AML-193 (cell line): ENCODE measurements around the gene TMEM208.

Experiments
- DNase-seq, 2 experiments: peaks; one replicate each; lab custom pipeline; 2025; lab: John Stamatoyannopoulos, UW

Gene TMEM208

DNA sequence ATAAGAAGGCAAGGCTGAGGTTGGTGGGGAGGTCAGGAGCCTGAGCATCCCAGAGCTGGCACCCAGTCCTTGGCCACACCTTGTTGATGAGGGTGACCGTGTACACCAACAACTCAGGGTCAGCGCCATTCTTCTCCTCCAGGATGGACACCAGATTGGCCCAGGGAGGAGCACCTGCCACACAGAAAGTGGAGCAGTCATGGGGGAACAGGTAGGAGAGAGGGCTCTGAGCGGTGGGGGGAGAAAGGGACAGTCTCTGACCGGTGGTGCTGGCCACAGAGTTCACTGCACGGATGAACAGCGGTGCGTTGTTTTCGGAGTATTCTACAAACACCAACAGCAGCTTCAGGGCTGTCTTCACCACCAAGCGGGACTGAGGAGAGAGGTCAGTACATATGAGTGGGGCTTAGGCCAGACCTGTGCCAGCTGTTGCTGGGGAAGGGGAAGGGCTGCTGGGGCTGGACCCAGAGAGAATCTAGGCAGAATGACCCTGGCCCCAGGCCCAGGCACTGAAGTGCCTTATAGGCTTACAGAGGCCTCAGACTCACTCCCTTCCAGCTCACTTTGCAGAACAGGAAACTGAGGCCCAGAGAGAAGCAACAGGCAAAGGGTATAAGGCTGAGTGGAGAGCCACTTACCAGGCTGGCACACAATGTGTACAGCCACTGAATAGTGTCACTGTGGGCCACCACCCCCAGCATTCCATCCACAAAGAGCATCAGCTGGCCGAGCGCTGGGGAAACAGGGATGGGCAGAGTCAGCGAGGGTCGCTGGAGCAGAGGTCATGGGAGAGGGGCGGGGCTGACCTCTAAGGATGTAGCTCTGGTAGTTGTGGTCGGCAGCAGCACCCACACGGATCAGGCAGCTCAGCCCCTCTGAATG lies 10.7 kb downstream of the TMEM208 start:
- no peak for DNase-seq

DNA sequence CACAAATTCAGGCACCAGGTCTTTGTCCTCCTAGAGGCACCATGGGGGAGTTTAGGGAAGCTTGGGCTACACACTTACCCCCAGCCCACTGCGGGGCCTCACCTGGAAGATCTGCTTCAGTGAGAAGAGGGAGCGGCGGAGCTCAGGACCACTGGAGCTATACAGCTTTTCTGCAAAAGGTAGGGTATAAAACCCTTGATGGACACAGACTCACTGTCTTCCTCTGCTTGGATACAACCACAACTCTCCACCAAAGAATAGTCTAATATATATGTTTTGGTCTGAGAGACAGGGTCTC lies 11.3 kb downstream of the TMEM208 start:
- no peak for DNase-seq

DNA sequence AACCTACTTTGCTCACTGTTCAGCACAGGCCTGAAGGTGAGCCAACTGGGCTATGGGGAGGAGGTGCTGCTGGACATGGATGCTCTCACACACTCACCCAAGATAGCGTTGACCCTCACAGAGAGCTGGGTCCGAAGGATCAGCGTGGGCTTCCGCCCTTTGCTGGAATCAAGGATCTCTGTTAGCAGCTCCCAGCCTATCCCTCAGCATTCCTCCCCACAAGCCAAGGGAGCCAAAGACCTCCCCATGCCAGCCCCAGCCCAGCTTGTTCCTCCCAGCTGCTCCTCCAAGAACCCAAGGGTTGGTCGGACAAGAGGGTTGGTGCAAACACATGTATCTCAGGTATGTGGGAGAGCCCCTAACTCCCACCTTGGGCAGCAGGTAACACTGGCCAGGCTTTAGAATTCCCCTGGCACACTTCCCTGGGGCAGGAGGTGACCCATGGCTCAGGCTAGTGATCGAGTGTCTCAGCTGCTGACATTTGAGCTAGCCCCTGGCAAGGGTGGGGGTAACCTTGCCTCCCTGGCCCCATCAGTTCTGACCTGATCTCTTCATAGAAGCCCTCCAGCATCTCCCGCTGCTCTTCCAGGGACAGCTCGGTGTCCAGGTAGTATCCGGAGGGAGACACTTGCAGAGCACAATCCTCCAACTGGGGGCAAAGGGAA lies 12.0 kb downstream of the TMEM208 start:
- no peak for DNase-seq

DNA sequence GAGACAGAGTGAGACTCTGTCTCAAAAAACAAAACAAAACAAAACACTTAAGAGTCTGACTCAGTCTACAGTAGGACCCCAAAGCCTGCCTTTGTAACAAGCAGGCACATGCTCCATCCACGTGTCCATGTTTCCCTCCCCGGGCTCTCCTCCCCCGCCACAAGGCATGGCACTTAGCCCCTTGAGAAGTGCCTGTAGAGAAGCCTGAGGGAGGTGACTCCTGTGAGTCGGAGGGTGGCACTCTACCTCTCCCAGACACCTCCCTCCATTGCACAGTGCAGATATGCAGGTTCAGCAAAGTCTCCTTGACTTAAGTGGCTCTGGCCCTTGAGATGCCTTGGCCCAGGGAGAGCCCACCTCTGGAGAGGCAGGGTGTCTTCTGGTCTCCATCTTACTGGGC lies 13.6 kb downstream of the TMEM208 start:
- no peak for DNase-seq

DNA sequence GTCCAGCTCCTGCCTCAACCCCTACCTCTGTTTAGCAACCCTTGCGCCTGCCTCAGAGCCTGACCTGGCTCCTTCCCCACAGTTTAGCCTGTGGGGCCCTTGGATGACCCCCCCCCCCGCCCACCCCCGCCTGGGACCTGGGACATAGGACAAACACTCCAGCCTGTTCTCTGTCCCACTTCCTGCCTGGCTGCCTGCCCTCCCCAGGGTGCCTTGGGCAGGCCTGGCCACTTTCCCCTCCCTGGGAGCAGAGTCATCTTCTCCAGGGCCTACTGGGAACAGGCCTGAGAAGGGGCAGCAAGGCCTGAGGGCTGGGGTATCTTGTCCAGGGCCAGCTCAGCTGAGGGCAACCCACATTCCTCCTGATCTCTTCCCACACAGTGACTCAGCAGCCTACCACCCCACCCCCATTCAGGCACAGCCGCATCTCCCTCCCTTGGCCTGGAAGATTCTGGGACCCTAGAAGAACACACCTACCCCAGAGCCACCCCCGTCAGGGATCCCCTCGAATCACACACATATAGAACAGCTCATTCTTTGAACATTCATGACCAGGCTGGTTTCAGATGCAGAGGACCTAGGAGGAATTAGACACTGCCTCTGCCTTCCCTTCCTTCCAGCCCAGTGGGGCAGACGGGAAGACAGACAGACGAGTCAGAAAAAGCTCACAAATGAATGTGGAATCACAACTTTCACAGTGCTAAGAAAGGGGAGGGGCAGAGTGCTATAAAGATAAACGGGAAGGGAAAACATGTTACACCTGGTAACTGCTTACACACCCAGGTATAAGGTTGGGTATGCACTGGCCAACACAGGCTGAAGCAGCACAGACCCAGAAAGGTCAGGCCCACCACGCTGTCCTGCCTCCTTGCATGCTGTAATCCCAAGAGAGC lies 14.3 kb downstream of the TMEM208 start:
- no peak for DNase-seq

DNA sequence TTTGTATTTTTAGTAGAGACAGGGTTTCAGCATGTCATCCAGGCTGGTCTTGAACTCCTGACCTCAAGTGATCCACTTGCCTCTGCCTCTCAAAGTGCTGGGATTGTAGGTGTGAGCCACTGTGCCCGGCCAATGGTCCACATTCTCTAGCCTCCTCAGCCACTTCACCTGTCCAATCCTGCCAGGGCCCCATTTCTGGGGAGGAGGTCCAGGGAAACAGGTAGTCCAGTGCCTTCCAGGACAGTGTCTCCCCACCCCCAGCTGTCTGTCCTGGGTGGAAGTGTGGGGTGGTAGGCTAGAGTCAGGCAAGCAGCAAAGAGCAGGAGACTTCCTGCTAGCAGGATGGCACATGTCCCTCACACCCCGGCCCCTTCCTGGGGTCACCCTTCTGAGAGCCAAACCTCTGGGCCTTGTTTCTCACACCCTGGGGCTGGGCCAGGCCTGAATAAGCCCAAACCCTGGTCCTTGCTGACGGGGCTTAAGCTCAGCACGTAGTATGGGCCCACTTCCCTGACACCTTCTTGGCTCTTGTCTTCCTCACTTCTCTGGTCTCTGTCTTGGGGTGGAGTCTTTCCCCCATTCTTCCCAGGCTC lies 15.3 kb downstream of the TMEM208 start:
- DNase-seq = no peak

DNA sequence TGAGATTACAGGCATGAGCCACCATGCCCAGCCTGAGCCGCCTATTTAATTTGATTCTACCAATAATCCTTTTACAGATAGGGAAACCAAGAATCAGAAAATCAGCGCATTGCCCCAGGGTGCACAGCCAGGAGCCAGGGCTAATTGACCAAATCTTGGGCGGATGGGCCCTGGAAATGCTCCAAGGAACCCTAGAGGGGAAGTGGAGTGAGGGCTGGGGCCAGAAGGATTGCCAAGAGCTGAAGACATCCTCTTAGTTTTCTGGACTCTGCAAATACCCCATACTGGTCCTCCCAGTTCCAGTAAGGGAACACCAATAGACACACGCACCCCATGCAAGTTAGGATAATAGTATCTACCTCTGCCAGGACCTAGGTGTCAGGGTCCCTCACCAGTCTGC lies 16.6 kb downstream of the TMEM208 start:
- peak in 1 of 2 experiments; percentile 15 for DNase-seq

DNA sequence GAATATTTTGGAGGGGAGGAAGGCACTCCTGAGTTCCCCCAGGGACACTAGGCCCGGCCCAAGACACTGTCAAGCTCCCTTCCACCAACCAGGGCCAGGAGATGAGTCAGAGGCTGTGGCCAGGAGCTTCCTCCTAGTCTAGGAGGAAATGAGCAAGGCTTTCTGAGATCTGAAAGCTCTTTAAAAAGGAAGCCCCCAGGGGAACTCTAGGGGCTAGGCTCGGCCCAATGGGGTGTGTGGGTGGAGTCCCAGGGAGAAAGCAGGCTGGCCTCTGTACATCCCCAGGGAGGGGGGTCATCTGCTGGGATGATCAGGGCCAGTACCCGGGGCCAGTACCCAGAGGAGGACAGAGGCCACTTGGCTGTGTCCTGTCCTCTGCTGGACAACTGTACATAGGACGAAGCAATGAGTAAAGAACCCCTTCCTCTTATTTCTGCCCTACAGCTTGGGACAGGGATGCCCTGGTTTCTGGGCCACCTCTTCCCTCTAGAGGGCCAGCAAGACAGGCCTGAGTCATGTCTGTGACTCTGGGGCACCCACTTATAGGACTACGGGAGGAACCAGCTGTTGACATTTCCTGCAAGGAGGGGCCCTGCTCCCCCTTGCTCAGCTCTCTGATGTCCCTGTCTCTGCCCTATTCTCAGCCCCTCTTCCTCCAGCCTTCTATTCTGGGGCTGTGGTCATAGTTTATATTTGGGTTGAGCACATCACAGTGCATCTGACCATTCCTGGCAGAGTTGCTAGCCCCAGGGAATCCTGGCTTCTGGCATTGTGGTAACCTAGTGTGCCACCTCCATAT lies 17.7 kb downstream of the TMEM208 start:
- peak; percentile 91 to 95 for DNase-seq

DNA sequence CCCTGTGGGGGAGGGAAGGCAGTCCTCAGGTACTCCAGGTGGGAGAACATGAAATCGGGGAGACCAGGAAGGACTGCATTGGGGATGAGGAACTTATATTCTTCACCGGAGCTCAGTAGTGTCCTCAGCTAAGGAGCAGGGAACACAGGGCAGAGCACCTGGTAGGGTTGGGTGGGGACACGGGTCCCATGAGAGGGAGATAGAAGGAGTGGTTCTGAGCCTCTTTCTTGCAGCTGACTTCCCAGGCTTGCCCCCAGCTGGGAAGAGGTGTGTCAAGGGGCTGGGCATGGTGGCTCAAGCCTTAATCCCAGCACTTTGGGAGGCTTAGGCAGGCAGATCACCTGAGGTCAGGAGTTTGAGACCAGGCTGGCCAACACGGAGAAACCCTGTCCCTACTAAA lies 18.3 kb downstream of the TMEM208 start:
- DNase-seq = no peak

DNA sequence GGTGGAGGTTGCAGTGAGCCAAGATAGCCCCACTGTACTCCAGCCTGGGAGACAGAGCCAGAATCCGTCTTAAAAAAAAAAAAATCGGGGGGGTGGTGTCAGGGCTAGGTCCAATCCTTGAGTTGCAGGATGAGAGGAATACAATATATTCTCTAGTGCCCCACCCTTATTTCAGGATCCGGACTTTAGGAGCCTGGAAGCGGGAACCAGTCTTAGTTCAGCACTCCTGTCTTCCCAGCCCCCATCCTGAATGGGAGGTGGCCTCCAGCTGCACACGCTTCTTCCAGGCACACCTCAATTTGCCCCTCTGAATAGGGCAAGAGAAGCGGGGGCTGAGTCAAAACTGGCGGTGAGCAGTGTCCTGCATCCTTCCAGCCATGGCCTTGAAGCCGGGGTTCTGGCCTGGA lies 18.7 kb downstream of the TMEM208 start:
- no peak for DNase-seq

DNA sequence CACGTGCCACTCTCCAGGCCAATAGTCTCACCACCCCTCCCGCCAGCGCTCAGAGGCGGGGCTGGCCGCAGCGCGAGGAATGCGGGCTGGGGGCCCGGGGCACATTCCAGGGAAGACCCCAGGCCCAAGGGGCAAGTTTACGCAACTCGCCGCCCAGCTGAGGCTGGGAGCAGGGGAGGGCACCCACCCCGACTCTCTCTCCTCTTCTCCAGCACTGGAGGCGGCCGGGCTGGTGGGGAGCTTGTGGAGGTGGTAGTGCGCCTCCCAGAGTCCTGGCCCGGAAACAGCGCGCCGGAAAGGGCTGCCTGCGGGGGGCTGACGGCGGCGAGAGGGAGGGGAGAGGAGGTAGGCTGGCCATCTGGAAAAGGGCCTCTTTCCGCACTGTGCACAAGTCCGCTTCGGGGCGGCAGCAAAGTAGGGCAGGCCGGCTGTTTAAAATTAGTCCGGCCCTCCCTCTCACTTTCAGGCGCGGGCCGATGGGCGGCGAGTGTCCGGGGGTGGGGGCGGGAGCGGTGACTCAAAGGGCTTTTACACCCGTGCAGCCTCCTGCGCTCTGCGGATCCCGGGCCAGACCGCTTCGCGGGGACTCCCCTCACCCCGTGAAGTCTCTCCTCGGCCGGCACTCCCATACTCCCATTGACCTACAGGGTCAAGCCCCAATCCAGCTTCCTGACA lies 19.3 kb downstream of the TMEM208 start:
- DNase-seq = peak; percentile 54 to 58

DNA sequence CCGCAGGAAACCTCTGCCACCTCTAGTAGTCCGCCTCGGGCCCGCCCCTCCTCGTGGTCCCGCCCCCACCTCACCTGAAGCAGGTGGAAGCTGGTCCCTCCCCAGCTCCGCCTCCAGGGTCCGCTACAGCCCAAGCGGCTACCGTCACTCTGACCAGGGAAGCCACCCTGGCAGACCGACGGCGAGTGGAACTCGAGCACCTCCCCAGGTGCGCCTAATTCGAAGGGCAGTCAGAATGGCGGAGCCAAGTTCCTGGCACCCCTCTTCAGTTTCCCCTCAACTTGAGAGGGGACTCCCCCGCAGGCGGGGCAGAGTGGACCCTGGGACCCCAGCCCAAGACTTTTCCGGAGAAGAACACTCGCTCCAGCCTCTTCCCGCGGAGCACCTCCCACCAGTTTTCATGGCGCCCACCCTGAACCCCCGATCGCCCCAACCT lies 19.8 kb downstream of the TMEM208 start:
- DNase-seq = no peak

DNA sequence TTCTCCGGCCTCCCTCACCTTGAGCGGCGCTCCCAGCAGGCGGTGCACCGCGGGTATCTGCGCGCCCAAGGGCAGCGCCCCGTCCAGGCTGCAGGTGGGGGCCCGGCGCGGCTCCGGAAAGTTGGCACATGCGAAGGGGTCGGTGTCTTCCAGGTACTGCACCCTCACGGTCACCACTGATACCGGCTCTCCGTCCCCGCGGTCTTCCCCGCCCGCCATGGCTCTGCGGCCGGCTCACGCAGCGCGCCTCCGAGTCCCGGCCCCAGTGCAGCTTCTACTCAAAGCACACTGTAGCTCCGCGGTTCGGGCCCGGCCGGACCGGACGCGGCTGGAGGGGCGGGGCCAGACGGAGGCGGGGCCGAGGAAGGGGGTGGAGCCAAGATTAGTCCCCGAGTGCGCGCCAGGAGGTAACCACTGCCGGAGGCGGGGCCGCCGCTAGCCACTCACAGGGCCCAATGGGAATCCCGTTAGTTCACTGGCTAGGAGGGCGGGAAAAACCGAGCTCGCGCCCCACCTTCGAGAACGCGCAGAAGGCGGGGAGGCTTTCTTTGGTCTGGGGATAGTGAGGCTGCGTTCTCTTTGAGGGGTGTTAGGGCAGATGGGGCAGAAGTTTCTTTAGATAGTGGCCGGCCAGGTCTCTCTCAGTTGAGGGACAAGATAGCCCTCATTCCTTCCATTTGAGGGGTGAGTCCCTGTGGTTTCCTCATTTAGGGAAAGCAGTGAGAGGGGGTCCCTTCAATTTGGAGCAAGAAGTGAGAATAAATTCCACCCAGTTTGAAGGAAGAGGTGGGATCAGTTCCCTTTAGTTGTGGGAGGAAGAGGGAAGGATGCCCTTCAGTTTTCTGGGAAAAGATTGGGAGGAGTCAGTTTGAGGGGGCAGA lies 20.5 kb downstream of the TMEM208 start, which contains the start of gene FHOD1:
FHOD1 (minus strand) TSS at position 290 of the 881 bp plus-strand sequence; CDS start at position 219, 71 bp downstream.
- peak; percentile 90 to 92 for DNase-seq

DNA sequence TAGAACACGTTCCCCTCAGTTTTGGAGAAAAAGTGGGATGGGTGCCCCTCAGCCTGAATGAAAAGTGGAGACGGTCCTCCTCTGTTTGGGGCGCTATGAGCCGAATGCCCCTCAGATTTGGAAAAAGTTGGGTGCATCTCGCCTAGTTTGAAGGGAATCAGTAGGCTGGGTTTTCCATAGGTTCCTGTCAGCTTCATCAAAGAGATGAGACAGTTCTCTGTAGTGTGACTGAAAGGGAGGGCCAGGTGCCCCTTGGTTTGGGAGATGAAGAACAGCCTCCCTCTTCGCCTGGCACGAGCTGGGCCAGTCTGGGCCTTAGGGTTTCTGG lies 21.1 kb downstream of the TMEM208 start:
- no peak for DNase-seq

DNA sequence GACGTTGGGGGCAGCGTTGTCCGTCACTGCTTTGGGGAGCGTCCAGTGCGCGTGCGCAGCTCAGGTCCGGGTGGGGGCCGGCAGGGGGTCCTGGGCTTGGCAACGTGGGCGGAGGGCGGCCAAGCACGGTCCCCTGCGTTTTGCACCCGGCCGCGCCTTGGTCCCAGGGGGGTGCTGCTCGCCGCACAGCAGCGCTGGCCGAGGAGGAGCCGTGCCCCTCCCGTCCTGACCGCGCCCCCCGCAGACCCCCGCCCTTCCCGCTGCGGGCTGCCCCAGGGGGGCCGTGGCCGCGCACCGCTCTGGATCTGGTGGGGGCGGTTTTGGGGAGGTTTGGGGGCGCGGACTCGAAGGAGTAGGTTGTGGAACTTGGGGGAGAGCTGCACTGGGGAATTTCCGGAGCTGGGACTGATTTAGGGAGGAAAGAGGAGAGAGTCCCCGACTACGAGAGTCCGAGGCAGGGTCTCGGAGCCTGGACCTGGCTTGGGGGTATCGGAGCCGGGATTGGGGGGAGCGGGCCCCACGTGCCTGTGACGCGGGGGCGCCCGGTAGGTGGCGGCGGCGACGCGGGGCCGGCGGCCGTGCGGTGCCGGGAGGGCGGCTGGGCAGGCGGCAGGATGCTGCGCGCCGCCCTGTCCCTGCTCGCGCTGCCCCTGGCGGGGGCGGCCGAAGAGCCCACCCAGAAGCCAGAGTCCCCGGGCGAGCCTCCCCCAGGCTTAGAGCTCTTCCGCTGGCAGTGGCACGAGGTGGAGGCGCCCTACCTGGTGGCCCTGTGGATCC lies 21.7 kb downstream of the TMEM208 start, which contains the start of gene SLC9A5:
SLC9A5 (plus strand) TSS at position 579 of the 777 bp plus-strand sequence; CDS start at position 615, 36 bp downstream.
- DNase-seq = no peak

DNA sequence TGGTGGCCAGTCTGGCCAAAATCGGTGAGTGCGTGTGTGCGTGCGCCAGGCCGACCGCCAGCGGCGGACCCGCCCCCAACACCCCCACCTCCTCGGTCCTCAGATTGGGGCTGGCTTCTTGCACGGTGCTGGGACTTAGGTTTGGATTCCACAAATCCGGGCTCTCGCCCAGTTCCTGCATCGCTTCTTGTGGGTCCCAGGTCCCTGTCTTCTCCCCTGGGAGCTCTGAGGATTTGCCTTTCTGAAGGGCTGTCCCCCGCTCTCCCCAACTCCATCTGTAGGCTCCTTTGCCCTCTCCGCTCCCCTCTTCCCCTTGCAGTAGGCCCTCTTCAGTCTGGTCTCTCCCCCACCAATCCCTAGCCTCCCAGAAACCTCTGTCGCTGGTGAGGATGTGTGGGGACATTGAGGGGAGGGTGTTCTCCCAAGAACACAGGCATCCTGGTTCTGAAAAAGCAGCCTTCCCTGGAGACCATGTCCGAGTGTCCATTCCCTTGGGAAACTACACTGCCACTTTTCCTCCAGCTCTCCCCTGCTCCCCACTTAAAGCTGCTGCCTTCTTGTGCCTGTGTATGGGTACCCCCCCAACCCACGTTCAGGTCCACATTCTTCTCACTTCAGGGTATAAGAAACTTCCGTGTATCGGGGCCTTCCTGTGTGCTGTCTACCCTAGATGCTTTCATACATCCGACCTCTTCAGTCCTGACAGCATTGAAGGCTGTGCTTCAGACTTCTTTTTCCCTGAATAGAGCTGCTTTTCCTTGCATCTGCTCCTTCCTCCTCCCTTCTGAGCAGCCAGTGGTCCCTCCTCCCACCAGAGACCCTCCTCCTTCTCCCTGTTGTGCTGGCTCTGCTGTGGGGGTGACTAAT lies 22.5 kb downstream of the TMEM208 start:
- no peak for DNase-seq

DNA sequence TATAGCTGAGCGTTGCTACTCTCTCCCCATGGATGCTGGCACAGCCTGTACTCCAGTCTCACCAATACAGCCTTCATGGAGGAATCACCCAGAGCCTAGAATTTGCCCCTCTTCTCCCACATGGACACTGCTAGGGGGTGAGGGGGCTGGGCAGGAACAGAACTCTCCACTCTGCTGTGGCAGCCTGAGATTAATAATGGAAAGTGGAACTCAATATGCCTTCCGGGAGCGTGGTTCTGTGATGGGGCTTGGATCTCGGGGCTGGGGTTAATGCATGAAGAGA lies 23.1 kb downstream of the TMEM208 start:
- DNase-seq = no peak
